ENCODE results near the gene SAP130. TPM values are rescaled to one million over a fixed set of nuclear protein-coding genes. Genes with fewer than 3 reads are reported as not detected.

SAP130 gene
- total and polyA plus RNA-seq, 7 donors: 5.8 to 11.2 (median 6.7) TPM

DNA sequence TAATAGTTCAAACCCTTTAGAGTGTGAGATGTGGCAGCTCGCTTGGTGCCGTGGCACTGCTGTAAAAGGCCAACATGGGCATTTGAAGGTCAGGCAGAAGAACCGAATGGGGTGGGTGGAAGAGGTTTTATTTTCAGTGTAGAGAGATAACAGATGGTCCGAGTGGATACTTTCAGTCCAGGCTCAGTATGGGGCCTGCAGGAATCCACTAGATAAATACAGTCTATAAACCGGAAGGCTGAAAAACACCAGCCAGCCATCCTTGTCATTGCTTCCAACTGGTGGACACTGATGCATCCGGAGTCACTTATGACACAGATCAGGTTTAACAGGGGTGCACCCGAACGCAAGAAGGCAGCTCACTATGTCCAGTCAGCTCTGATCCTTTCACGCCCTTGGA, 86.4 kb downstream of the SAP130 start:
- intact Hi-C loops (cut with DNase I): no loop called here
- no peaks in the 10 kb centered on the region for H3K4me1 ChIP-seq
- DNase-seq: no peak
- no peak overlapping the region for H3K4me3 ChIP-seq
- no peak for TF ChIP-seq POLR2AphosphoS5 (IDR thresholded peaks at IDR 0.05)
- TF ChIP-seq EP300 (IDR thresholded peaks at IDR 0.05): no peak
- TF ChIP-seq, protein P1, sequence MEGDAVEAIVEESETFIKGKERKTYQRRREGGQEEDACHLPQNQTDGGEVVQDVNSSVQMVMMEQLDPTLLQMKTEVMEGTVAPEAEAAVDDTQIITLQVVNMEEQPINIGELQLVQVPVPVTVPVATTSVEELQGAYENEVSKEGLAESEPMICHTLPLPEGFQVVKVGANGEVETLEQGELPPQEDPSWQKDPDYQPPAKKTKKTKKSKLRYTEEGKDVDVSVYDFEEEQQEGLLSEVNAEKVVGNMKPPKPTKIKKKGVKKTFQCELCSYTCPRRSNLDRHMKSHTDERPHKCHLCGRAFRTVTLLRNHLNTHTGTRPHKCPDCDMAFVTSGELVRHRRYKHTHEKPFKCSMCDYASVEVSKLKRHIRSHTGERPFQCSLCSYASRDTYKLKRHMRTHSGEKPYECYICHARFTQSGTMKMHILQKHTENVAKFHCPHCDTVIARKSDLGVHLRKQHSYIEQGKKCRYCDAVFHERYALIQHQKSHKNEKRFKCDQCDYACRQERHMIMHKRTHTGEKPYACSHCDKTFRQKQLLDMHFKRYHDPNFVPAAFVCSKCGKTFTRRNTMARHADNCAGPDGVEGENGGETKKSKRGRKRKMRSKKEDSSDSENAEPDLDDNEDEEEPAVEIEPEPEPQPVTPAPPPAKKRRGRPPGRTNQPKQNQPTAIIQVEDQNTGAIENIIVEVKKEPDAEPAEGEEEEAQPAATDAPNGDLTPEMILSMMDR (IDR thresholded peaks at IDR 0.05): no peak
- no peak for TF ChIP-seq POLR2A (IDR thresholded peaks at IDR 0.05)
- no peaks in the 10 kb centered on the region for H3K9me3 ChIP-seq
- H3K27ac ChIP-seq: no peak overlapping the region
- 95 to 96% methylated on average over 9 of the region's 9 CpGs for WGBS, 2 donors
- H3K36me3 ChIP-seq: peaks cover 16 to 61% (median 37%) of the 10 kb centered on the region in 4 donors
- no peaks in the 10 kb centered on the region for H3K27me3 ChIP-seq

DNA sequence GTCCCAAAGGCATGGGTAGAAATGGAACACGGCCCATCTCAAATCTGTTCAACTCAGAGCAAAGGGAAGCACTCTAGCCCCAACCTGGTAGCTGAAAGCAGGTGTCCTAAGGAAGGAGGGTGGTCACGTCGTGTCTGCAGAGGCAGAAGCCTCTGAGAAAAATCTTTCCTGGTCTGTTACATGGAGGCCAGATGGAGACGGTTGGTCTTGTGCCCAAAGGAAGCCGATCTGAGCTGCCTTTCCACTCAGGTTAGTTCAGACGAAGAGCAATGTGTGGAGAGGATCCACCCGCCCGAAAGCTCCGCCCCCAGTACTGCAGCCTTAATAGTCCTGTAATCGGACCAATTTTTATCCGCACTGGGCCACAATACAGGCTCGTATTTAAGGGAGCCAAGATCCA, 87.2 kb downstream of the SAP130 start:
- TF ChIP-seq POLR2AphosphoS5 (IDR thresholded peaks at IDR 0.05) (no peak), POLR2A (IDR thresholded peaks at IDR 0.05) (no peak), EP300 (IDR thresholded peaks at IDR 0.05) (no peak)
- TF ChIP-seq, protein P1 (IDR thresholded peaks at IDR 0.05): no peak
- 86% methylated on average over 12 of the region's 12 CpGs for WGBS, 2 donors
- Histone ChIP-seq H3K27me3 (no peaks in the 10 kb centered on the region), H3K9me3 (no peaks in the 10 kb centered on the region), H3K4me1 (no peaks in the 10 kb centered on the region), H3K4me3 (no peak overlapping the region), H3K27ac (no peak overlapping the region), H3K36me3 (peaks cover 10 to 53% (median 32%) of the 10 kb centered on the region in 4 donors)
- intact Hi-C loops (cut with DNase I): no loop called here
- no peak for DNase-seq

DNA sequence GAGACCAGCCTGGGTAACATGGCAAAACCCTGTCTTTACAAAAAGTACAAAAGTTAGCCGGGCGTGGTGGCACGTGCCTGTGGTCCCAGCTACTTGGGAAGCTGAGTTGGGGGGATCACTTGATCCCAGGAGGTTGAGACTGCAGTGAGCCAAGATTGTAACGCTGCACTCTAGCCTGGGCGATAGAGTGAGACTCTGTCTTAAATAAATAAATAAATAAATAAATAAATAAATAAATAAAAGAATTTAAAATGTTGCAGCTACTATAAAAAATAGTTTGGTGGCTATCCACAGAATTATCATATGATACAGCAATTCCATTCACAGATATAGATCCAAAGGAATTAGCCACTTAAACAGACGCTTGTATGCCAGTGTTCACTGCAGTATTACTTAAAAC, 92.5 kb downstream of the SAP130 start:
- no peaks in the 10 kb centered on the region for H3K9me3 ChIP-seq
- H3K4me3 ChIP-seq: no peak overlapping the region
- no peak overlapping the region for H3K27ac ChIP-seq
- intact Hi-C loops (cut with DNase I): no loop called here
- no peaks in the 10 kb centered on the region for H3K4me1 ChIP-seq
- no peak for DNase-seq
- WGBS, 2 donors: 91 to 93% methylated on average over 6 of the region's 6 CpGs
- H3K36me3 ChIP-seq: peaks cover 0 to under 1% (median 0%) of the 10 kb centered on the region in 4 donors
- no peaks in the 10 kb centered on the region for H3K27me3 ChIP-seq
- TF ChIP-seq, protein P1 (IDR thresholded peaks at IDR 0.05): no peak
- TF ChIP-seq POLR2AphosphoS5 (IDR thresholded peaks at IDR 0.05) (no peak), POLR2A (IDR thresholded peaks at IDR 0.05) (no peak), EP300 (IDR thresholded peaks at IDR 0.05) (no peak)

DNA sequence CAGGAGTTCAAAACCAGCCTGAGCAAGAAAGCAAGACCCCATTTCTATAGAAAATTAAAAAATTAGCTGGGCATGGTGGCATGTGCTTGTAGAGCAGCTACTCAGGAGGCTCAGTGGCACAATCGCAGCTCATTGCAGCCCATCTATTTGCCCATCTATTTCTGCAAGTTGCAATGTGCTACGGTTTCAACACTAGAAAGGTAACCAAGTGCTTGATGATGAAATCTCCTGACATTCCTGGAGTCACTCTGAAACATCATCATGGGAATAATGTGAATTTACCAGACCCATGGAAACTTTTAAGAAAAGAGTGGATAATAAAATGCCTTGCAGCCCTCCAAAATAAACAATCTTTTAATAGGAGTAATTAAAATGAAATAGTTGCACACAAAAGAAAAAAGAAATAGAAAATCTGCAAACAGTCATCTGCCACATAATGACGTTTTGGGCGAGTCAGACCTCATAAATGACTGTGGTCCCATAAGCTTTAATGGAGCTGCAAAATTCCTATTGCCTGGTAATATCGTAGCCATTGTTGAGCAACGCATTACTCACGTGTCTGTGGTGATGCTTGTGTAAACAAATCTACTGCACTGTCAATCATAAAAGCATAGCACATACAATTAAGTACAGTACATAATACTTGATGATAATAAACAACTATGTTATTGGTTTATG, 95.5 kb downstream of the SAP130 start:
- WGBS, 2 donors: 36 to 64% methylated on average over 7 of the region's 7 CpGs
- Histone ChIP-seq H3K9me3 (no peaks in the 10 kb centered on the region), H3K4me1 (no peaks in the 10 kb centered on the region), H3K4me3 (no peak overlapping the region), H3K36me3 (no peaks in the 10 kb centered on the region), H3K27ac (no peak overlapping the region), H3K27me3 (no peaks in the 10 kb centered on the region)
- TF ChIP-seq POLR2A (IDR thresholded peaks at IDR 0.05) (no peak), EP300 (IDR thresholded peaks at IDR 0.05) (no peak), POLR2AphosphoS5 (IDR thresholded peaks at IDR 0.05) (no peak)
- TF ChIP-seq, protein P1 (IDR thresholded peaks at IDR 0.05): no peak
- no peak for DNase-seq
- intact Hi-C loops (cut with DNase I): no loop called here

DNA sequence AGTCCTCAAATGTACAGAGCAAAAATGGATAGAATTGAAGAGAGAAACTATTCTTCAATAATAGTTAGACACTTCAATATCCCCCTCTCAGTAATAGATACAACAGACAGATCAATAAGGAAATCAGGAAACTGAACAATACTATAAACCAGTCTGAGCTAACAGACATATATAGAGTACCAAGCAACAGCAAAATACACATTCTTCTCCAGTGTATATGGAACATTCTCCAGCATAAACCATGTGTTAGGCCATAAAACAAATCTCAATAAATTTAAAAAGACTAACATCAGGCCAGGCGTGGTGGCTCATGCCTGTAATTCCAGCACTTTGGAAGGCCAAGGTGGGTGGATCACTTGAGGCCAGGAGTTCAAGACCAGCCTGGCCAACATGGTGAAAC, 98.4 kb downstream of the SAP130 start:
- intact Hi-C loops (cut with DNase I): no loop called here
- TF ChIP-seq, protein P1 (IDR thresholded peaks at IDR 0.05): no peak
- TF ChIP-seq EP300 (IDR thresholded peaks at IDR 0.05) (no peak), POLR2AphosphoS5 (IDR thresholded peaks at IDR 0.05) (no peak), POLR2A (IDR thresholded peaks at IDR 0.05) (no peak)

More for the DNA sequence above, 98.4 kb downstream of the SAP130 start:
- no peak for DNase-seq
- 13 to 61% methylated on average over 1 of the region's 1 CpG for WGBS, 2 donors
- no peaks in the 10 kb centered on the region for H3K36me3 ChIP-seq
- no peaks in the 10 kb centered on the region for H3K4me1 ChIP-seq
- H3K4me3 ChIP-seq: no peak overlapping the region
- no peak overlapping the region for H3K27ac ChIP-seq
- H3K9me3 ChIP-seq: no peaks in the 10 kb centered on the region
- H3K27me3 ChIP-seq: no peaks in the 10 kb centered on the region
